CD14-positive monocyte (primary cell): ENCODE results near the gene ERMARD. TPM values are rescaled to one million over a fixed set of nuclear protein-coding genes. Genes with fewer than 3 reads are reported as not detected.

Experiments
- DNase-seq, 3 donors: peaks; one replicate each; pipeline ENCODE4 v3.0.0-alpha.2; 2011 to 2022
- H2AFZ ChIP-seq: 2 replicates; pipeline ENCODE4 v1.6.0; 2012; ENCODE audit warnings: mild to moderate bottlenecking, low read depth, low read length, inconsistent platforms; ENCODE audit not compliant: insufficient read depth, poor library complexity, severe bottlenecking
- H3K27ac ChIP-seq, 2 donors: 1 replicate in 1 of 2; 2 replicates in 1 of 2; pipeline ENCODE4 v1.5.1; 2012 to 2013; ENCODE audit warnings: low read length in 2 of 2, control low read depth in 1 of 2, inconsistent platforms in 1 of 2, low read depth in 1 of 2, mild to moderate bottlenecking in 1 of 2
- H3K27me3 ChIP-seq, 2 donors: one replicate each; pipeline versions ENCODE4 v1.6.0 to v1.6.1; 2011 to 2013; ENCODE audit warnings: low read length in 2 of 2; ENCODE audit not compliant: control insufficient read depth in 2 of 2, insufficient read depth in 2 of 2
- H3K36me3 ChIP-seq, 2 donors: replicated peaks in 1 of 2; 1 replicate in 1 of 2; 2 replicates in 1 of 2; pipeline versions ENCODE4 v1.5.1 to v1.6.1; 2012 to 2013; ENCODE audit warnings: low read length in 2 of 2, control low read depth in 1 of 2, inconsistent platforms in 1 of 2, mild to moderate bottlenecking in 1 of 2; ENCODE audit not compliant: insufficient read depth in 2 of 2, control insufficient read depth in 1 of 2
- H3K4me1 ChIP-seq, 2 donors: 1 replicate in 1 of 2; 2 replicates in 1 of 2; pipeline versions ENCODE4 v1.5.1 to v1.6.1; 2012 to 2013; ENCODE audit warnings: low read length in 2 of 2, control low read depth in 1 of 2, inconsistent platforms in 1 of 2, mild to moderate bottlenecking in 1 of 2, moderate library complexity in 1 of 2; ENCODE audit not compliant: insufficient read depth in 2 of 2, control insufficient read depth in 1 of 2
- H3K4me2 ChIP-seq: replicated peaks from 2 replicates; pipeline ENCODE3; 2012; ENCODE audit warnings: low read length, moderate library complexity, mild to moderate bottlenecking; ENCODE audit not compliant: poor library complexity, severe bottlenecking; ENCODE audit errors: extremely low read depth
- H3K4me3 ChIP-seq, 3 experiments: fragments of 200-600 bp in 1 of 3; sonication (generic) in 1 of 3; replicated peaks in 1 of 3; 1 replicate in 2 of 3; 2 replicates in 1 of 3; pipeline ENCODE4 v1.5.1; 2011 to 2013; ENCODE audit warnings: low read length in 3 of 3, mild to moderate bottlenecking in 3 of 3, control low read depth in 2 of 3, low read depth in 2 of 3, inconsistent platforms in 1 of 3, moderate library complexity in 1 of 3
- H3K79me2 ChIP-seq: 2 replicates; pipeline ENCODE4 v1.6.0; 2012; ENCODE audit warnings: mild to moderate bottlenecking, control low read depth, inconsistent platforms, low read length, moderate library complexity; ENCODE audit not compliant: insufficient read depth
- H3K9ac ChIP-seq: 2 replicates; pipeline ENCODE4 v1.6.0; 2017; ENCODE audit warnings: low read length, mild to moderate bottlenecking; ENCODE audit not compliant: insufficient read depth, poor library complexity, severe bottlenecking
- H3K9me3 ChIP-seq, 2 donors: replicated peaks in 1 of 2; 1 replicate in 1 of 2; 2 replicates in 1 of 2; pipeline versions ENCODE4 v1.5.1 to v1.6.1; 2012 to 2013; ENCODE audit warnings: low read length in 2 of 2, control low read depth in 1 of 2; ENCODE audit not compliant: control insufficient read depth in 1 of 2, insufficient read depth in 1 of 2
- H4K20me1 ChIP-seq: 2 replicates; pipeline ENCODE4 v1.6.0; 2012; ENCODE audit warnings: mild to moderate bottlenecking, low read length, control low read depth, moderate library complexity; ENCODE audit not compliant: insufficient read depth
- H3K27ac Mint-ChIP-seq, 7 donors: one replicate each; pipeline ENCODE4 v1.8.0; 2020; ENCODE audit warnings: mild to moderate bottlenecking in 7 of 7, mixed read lengths in 7 of 7, moderate library complexity in 6 of 7, inconsistent platforms in 2 of 7
- H3K27me3 Mint-ChIP-seq, 3 donors: one replicate each; pipeline ENCODE4 v1.8.0; 2021 to 2022; ENCODE audit warnings: low read depth in 3 of 3, mild to moderate bottlenecking in 3 of 3, mixed read lengths in 3 of 3, moderate library complexity in 3 of 3, inconsistent platforms in 1 of 3
- H3K36me3 Mint-ChIP-seq, 2 donors: one replicate each; pipeline ENCODE4 v1.8.0; 2020; ENCODE audit warnings: mixed read lengths in 2 of 2, inconsistent platforms in 1 of 2, mild to moderate bottlenecking in 1 of 2
- H3K4me1 Mint-ChIP-seq: one replicate; pipeline ENCODE4 v1.8.0; 2020; ENCODE audit warnings: mild to moderate bottlenecking, mixed read lengths
- H3K4me3 Mint-ChIP-seq, 2 donors: one replicate each; pipeline ENCODE4 v1.8.0; 2020; ENCODE audit warnings: mild to moderate bottlenecking in 2 of 2, mixed read lengths in 2 of 2, moderate library complexity in 1 of 2
- H3K9me3 Mint-ChIP-seq, 7 donors: one replicate each; pipeline ENCODE4 v1.8.0; 2020 to 2022; ENCODE audit warnings: mixed read lengths in 7 of 7, mild to moderate bottlenecking in 6 of 7, moderate library complexity in 6 of 7, inconsistent platforms in 2 of 7
- WGBS: methylation state at CpG from one replicate; pipeline ENCODE4 v1.1.5; 2013; ENCODE audit warnings: missing lambda C conversion rate; ENCODE audit not compliant: insufficient coverage; 5-methylcytosine and 5-hydroxymethylcytosine counted together
- intact Hi-C, 2 donors: fragments of 100-400 bp; cut with micrococcal nuclease; formaldehyde crosslinking; loops; one replicate each; pipeline versions ENCODE4 v1.15.0 to v1.15.1; 2023
- polyA plus RNA-seq, 3 donors: library from polyadenylated mRNA; depleted of rRNA in 1 of 3; unstranded in 2 of 3; stranded (reverse) in 1 of 3; fragments of 300-500 nt in 2 of 3; fragments of >200 nt in 1 of 3; fragmentation: Illumina TruSeq in 2 of 3; gene quantifications; 1 replicate in 2 of 3; 2 replicates in 1 of 3; pipeline ENCODE4 v1.2.3, GENCODE V29; 2012 to 2021
- TF ChIP-seq, protein P1 (sequence below): fragments of 200-600 bp; IDR thresholded peaks from one replicate; pipeline ENCODE4 v1.8.0; 2022; ENCODE audit warnings: antibody characterized with exemption, mild to moderate bottlenecking

ERMARD gene
- polyA plus RNA-seq, 3 donors, result 10.6 to 33.0 (median 11.2) TPM

DNA sequence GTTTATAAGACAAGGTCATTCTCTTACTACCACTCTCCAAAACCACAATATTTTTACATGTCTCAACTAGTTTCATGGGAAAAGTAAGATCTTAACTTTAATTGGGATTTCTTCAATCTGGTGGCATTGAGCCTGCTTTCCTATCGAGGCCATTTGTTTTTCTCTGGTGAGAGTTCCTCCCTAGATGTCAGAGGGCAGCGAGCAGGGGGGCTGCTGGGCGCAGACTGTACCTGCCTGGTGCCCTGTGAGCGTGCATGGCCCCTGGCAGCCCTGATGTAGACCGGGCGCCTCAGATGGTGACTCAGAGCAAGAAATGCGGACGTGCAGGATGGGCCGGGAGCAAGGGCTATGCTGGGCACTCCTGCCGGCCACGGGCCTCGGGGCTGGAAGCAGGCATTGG lies 27.2 kb downstream of the ERMARD start:
- Mint-ChIP-seq H3K4me1 (no peaks in the 10 kb centered on the region), H3K9me3 (peaks cover 0 to 10% (median 1%) of the 10 kb centered on the region in 7 donors), H3K27me3 (no peaks in the 10 kb centered on the region), H3K36me3 (peaks cover 63 to 75% of the 10 kb centered on the region in 2 donors), H3K27ac (no peak overlapping the region), H3K4me3 (no peak overlapping the region)
- H3K27ac ChIP-seq, result no peak overlapping the region
- H3K4me2 ChIP-seq, result no peak overlapping the region
- H3K36me3 ChIP-seq, result peaks cover 42 to 75% of the 10 kb centered on the region in 2 donors
- H3K9ac ChIP-seq, result no peak overlapping the region
- intact Hi-C loops, result no loop called here
- no peaks in the 10 kb centered on the region for H4K20me1 ChIP-seq
- H3K79me2 ChIP-seq, result no peaks in the 10 kb centered on the region
- DNase-seq, result no peak
- H3K27me3 ChIP-seq, result no peaks in the 10 kb centered on the region
- H3K4me3 ChIP-seq, result no peak overlapping the region
- H2AFZ ChIP-seq, result no peak overlapping the region
- 99% methylated on average over 12 of the region's 12 CpGs for WGBS
- TF ChIP-seq, protein P1, sequence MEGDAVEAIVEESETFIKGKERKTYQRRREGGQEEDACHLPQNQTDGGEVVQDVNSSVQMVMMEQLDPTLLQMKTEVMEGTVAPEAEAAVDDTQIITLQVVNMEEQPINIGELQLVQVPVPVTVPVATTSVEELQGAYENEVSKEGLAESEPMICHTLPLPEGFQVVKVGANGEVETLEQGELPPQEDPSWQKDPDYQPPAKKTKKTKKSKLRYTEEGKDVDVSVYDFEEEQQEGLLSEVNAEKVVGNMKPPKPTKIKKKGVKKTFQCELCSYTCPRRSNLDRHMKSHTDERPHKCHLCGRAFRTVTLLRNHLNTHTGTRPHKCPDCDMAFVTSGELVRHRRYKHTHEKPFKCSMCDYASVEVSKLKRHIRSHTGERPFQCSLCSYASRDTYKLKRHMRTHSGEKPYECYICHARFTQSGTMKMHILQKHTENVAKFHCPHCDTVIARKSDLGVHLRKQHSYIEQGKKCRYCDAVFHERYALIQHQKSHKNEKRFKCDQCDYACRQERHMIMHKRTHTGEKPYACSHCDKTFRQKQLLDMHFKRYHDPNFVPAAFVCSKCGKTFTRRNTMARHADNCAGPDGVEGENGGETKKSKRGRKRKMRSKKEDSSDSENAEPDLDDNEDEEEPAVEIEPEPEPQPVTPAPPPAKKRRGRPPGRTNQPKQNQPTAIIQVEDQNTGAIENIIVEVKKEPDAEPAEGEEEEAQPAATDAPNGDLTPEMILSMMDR, result no peak
- H3K4me1 ChIP-seq, result no peaks in the 10 kb centered on the region
- H3K9me3 ChIP-seq, result no peaks in the 10 kb centered on the region

DNA sequence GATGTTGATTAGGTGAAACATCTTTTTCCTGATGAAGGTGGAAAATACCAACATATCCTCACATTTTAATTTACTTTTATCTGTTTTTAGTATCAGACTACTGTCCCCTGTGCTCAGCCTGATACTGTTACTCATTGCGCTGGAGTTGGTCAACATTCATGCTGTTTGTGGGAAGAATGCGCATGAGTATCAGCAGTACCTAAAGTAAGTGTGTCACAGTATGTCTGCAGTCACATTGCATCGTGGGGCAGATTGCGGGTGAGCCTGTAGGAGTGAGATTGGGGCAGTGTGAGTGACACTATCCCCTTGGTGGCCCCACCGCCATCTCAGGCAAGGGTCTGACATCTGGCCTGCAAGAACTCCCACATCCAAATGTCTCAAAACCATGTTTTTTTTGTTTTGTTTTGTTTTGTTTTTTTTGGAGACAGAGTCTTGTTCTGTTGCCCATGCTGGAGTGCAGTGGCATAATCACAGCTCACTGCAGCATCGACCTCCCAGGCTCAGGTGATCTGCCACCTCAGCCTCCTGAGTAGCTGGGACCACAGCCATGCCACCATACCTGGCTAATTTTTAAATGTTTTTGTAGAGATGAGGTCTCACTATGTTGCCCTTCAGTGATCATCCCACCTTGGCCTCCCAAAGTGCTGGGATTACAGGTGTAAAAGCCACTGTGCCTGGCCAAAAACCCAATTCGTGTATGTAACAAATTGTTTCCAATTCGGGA lies 27.8 kb downstream of the ERMARD start:
- WGBS, result 100% methylated on average over 3 of the region's 8 CpGs
- no peak overlapping the region for H3K4me2 ChIP-seq
- H3K27me3 Mint-ChIP-seq, result no peaks in the 10 kb centered on the region
- H4K20me1 ChIP-seq, result no peaks in the 10 kb centered on the region
- H3K9me3 ChIP-seq, result no peaks in the 10 kb centered on the region
- peaks cover 0 to 10% (median 1%) of the 10 kb centered on the region in 7 donors for H3K9me3 Mint-ChIP-seq
- no peak overlapping the region for H2AFZ ChIP-seq
- H3K27me3 ChIP-seq, result no peaks in the 10 kb centered on the region
- peaks cover 60 to 72% of the 10 kb centered on the region in 2 donors for H3K36me3 Mint-ChIP-seq
- no peak overlapping the region for H3K4me3 Mint-ChIP-seq
- DNase-seq, result no peak
- no peak overlapping the region for H3K27ac ChIP-seq
- no peak overlapping the region for H3K27ac Mint-ChIP-seq
- H3K4me3 ChIP-seq, result no peak overlapping the region
- H3K79me2 ChIP-seq, result no peaks in the 10 kb centered on the region
- H3K9ac ChIP-seq, result no peak overlapping the region
- no peaks in the 10 kb centered on the region for H3K4me1 ChIP-seq
- intact Hi-C loops, result no loop called here
- TF ChIP-seq, protein P1, result no peak
- no peaks in the 10 kb centered on the region for H3K4me1 Mint-ChIP-seq
- H3K36me3 ChIP-seq, result peaks cover 42 to 69% of the 10 kb centered on the region in 2 donors
